Prostate gland (tissue), 2 donors: ENCODE data around the gene NRXN3.

Experiments used
- POLR2A ChIP-seq: fragments of 450-650 bp; IDR thresholded peaks from one replicate; pipeline ENCODE4 v1.6.1; 2016; ENCODE audit warnings: antibody characterized with exemption, mild to moderate bottlenecking
- POLR2AphosphoS5 ChIP-seq: sonication (generic); formaldehyde crosslinking; IDR thresholded peaks from one replicate; pipeline ENCODE4 v1.6.1; 2017; ENCODE audit warnings: antibody characterized with exemption
- TF ChIP-seq, protein P1 (sequence below), 4 experiments: fragments of 200-600 bp in 2 of 4; fragments of 450-650 bp in 2 of 4; sonication (generic) in 2 of 4; IDR thresholded peaks; 1 replicate in 3 of 4; 2 replicates in 1 of 4; pipeline ENCODE4 v1.5.1; 2016 to 2019; ENCODE audit warnings: antibody characterized with exemption in 4 of 4, mild to moderate bottlenecking in 2 of 4, moderate library complexity in 2 of 4

- TF ChIP-seq, protein P1, sequence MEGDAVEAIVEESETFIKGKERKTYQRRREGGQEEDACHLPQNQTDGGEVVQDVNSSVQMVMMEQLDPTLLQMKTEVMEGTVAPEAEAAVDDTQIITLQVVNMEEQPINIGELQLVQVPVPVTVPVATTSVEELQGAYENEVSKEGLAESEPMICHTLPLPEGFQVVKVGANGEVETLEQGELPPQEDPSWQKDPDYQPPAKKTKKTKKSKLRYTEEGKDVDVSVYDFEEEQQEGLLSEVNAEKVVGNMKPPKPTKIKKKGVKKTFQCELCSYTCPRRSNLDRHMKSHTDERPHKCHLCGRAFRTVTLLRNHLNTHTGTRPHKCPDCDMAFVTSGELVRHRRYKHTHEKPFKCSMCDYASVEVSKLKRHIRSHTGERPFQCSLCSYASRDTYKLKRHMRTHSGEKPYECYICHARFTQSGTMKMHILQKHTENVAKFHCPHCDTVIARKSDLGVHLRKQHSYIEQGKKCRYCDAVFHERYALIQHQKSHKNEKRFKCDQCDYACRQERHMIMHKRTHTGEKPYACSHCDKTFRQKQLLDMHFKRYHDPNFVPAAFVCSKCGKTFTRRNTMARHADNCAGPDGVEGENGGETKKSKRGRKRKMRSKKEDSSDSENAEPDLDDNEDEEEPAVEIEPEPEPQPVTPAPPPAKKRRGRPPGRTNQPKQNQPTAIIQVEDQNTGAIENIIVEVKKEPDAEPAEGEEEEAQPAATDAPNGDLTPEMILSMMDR (IDR thresholded peaks at IDR 0.05) = no peak
- TF ChIP-seq POLR2A (no peak), POLR2AphosphoS5 (no peak)
Observed at GRCh38 chr14:79608446-79608845, 1438.3 kb downstream of the NRXN3 start.
